Measurements from ENCODE around the gene MAP3K10.

Gene MAP3K10

GRCh38 chr19:40175820-40176219 lies 15.4 kb upstream of the MAP3K10 start:
- DNase-seq: no peak

GRCh38 chr19:40177286-40178070 lies 13.7 kb upstream of the MAP3K10 start:
- no peak for DNase-seq

GRCh38 chr19:40178756-40179155 lies 12.5 kb upstream of the MAP3K10 start:
- no peak for DNase-seq

- no peak for DNase-seq
Measured at GRCh38 chr19:40184273-40184672, 7.0 kb upstream of the MAP3K10 start.

- no peak for DNase-seq
Measured at GRCh38 chr19:40191836-40192646, 815 bp downstream of the MAP3K10 start.

GRCh38 chr19:40192758-40193586 lies 1.7 kb downstream of the MAP3K10 start:
- DNase-seq: no peak

GRCh38 chr19:40193587-40193849 lies 2.3 kb downstream of the MAP3K10 start:
- DNase-seq: no peak

GRCh38 chr19:40198272-40198990 lies 7.2 kb downstream of the MAP3K10 start:
- no peak for DNase-seq

- DNase-seq: no peak
Measured at GRCh38 chr19:40200341-40201099, 9.3 kb downstream of the MAP3K10 start.

GRCh38 chr19:40204381-40204780 lies 13.2 kb downstream of the MAP3K10 start:
- no peak for DNase-seq

GRCh38 chr19:40205760-40206159 lies 14.5 kb downstream of the MAP3K10 start:
- no peak for DNase-seq

- no peak for DNase-seq
Measured at GRCh38 chr19:40208602-40209001, 17.4 kb downstream of the MAP3K10 start.

GRCh38 chr19:40210889-40211288 lies 19.7 kb downstream of the MAP3K10 start:
- no peak for DNase-seq

- no peak for DNase-seq
Measured at GRCh38 chr19:40213251-40213829, 22.1 kb downstream of the MAP3K10 start.

GRCh38 chr19:40213882-40214570 lies 22.8 kb downstream of the MAP3K10 start:
- no peak for DNase-seq

- no peak for DNase-seq
Measured at GRCh38 chr19:40214936-40215335, 23.7 kb downstream of the MAP3K10 start.

GRCh38 chr19:40216013-40216776 lies 25.0 kb downstream of the MAP3K10 start:
- DNase-seq: no peak

GRCh38 chr19:40216777-40217026 lies 25.5 kb downstream of the MAP3K10 start:
- DNase-seq: no peak

- DNase-seq: no peak
Measured at GRCh38 chr19:40217027-40217810, 26.0 kb downstream of the MAP3K10 start.
